HL-60 (cell line): ENCODE measurements around the gene GABPA.

Experiments
- DNase-seq, 2 experiments: peaks; one replicate each; pipeline ENCODE4 v3.0.0-alpha.2; 2010 to 2020; ENCODE audit warnings: low read depth in 1 of 2, low spot score in 1 of 2
- H3K27ac ChIP-seq: fragments of 250-450 bp; sonication (Bioruptor Pico); replicated peaks from 2 replicates; pipeline ENCODE4 v1.5.1; 2020; ENCODE audit warnings: mild to moderate bottlenecking, moderate library complexity
- H3K27me3 ChIP-seq: fragments of 250-450 bp; sonication (Bioruptor Pico); 2 replicates; pipeline ENCODE4 v1.5.1; 2021; ENCODE audit warnings: mild to moderate bottlenecking, moderate library complexity; ENCODE audit not compliant: insufficient read depth, poor library complexity, severe bottlenecking
- H3K4me3 ChIP-seq: replicated peaks from 2 replicates; pipeline ENCODE4 v1.5.1; 2011; ENCODE audit warnings: mild to moderate bottlenecking, control low read depth, low read length; ENCODE audit not compliant: insufficient read depth
- GABPA ChIP-seq: IDR thresholded peaks from 2 replicates; pipeline ENCODE4 v1.6.1; 2012; ENCODE audit warnings: low read depth
- POLR2AphosphoS5 ChIP-seq: IDR thresholded peaks from 2 replicates; pipeline ENCODE4 v1.6.1; 2012; ENCODE audit warnings: low read depth
- SPI1 ChIP-seq: IDR thresholded peaks from 2 replicates; pipeline ENCODE4 v1.6.1; 2012; ENCODE audit warnings: low read depth, mild to moderate bottlenecking, borderline replicate concordance
- TF ChIP-seq, protein P1 (sequence below): IDR thresholded peaks from 2 replicates; pipeline ENCODE4 v1.6.1; 2012; ENCODE audit warnings: low read depth; ENCODE audit not compliant: insufficient replicate concordance
- TF ChIP-seq, protein P2 (sequence below): IDR thresholded peaks from one replicate; pipeline ENCODE4 v1.5.1; 2011; ENCODE audit warnings: low read length, control low read depth, inconsistent platforms; ENCODE audit not compliant: insufficient read depth

GABPA gene

DNA sequence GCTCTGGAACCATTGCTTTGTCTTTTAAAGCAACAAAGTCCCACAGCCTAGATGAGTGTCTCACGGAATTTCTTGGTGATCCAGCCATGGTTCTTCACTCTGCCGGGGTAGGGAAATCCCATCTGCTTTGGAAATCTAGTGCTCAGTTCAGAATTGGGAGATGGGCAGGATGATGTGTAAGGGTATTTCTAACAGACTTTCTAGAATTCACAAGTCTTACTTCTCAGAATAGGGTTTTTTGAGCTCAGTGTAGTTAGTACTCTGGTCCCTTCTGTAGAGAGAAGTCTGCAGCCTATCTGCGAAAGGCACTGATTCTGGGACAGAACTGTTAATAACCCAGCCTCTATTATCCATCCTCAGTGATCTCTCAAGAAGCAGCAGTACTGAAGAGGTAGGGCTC is 25.3 kb downstream of the GABPA start:
- no peak for DNase-seq
- Histone ChIP-seq H3K27me3 (no peaks in the 10 kb centered on the region), H3K4me3 (no peak overlapping the region), H3K27ac (no peak overlapping the region)
- TF ChIP-seq, protein P1, sequence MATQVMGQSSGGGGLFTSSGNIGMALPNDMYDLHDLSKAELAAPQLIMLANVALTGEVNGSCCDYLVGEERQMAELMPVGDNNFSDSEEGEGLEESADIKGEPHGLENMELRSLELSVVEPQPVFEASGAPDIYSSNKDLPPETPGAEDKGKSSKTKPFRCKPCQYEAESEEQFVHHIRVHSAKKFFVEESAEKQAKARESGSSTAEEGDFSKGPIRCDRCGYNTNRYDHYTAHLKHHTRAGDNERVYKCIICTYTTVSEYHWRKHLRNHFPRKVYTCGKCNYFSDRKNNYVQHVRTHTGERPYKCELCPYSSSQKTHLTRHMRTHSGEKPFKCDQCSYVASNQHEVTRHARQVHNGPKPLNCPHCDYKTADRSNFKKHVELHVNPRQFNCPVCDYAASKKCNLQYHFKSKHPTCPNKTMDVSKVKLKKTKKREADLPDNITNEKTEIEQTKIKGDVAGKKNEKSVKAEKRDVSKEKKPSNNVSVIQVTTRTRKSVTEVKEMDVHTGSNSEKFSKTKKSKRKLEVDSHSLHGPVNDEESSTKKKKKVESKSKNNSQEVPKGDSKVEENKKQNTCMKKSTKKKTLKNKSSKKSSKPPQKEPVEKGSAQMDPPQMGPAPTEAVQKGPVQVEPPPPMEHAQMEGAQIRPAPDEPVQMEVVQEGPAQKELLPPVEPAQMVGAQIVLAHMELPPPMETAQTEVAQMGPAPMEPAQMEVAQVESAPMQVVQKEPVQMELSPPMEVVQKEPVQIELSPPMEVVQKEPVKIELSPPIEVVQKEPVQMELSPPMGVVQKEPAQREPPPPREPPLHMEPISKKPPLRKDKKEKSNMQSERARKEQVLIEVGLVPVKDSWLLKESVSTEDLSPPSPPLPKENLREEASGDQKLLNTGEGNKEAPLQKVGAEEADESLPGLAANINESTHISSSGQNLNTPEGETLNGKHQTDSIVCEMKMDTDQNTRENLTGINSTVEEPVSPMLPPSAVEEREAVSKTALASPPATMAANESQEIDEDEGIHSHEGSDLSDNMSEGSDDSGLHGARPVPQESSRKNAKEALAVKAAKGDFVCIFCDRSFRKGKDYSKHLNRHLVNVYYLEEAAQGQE: no peak
- TF ChIP-seq POLR2AphosphoS5: no peak
- no peak for TF ChIP-seq SPI1
- TF ChIP-seq GABPA: no peak
- TF ChIP-seq, protein P2, sequence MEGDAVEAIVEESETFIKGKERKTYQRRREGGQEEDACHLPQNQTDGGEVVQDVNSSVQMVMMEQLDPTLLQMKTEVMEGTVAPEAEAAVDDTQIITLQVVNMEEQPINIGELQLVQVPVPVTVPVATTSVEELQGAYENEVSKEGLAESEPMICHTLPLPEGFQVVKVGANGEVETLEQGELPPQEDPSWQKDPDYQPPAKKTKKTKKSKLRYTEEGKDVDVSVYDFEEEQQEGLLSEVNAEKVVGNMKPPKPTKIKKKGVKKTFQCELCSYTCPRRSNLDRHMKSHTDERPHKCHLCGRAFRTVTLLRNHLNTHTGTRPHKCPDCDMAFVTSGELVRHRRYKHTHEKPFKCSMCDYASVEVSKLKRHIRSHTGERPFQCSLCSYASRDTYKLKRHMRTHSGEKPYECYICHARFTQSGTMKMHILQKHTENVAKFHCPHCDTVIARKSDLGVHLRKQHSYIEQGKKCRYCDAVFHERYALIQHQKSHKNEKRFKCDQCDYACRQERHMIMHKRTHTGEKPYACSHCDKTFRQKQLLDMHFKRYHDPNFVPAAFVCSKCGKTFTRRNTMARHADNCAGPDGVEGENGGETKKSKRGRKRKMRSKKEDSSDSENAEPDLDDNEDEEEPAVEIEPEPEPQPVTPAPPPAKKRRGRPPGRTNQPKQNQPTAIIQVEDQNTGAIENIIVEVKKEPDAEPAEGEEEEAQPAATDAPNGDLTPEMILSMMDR: no peak

DNA sequence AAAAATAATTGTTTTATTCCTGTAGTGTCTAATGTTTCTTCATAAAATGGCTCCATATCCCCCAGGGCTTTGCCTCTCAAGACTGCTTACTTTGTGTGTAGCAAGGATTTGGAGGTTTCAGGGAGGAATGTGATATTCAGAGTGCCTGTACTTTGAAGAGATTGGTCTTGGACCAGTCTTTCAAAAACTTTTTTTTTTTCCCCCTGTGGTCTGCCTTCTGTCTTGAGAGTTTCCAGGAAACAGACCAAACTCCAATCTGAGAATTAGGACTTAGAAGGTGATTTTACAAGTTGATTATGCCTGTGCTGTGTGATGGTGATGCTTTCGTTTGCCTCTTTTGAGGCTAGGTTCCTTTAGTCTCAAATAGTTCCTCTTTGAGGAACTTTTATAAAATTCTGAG is 25.9 kb downstream of the GABPA start:
- Histone ChIP-seq H3K4me3 (no peak overlapping the region), H3K27ac (no peak overlapping the region), H3K27me3 (no peaks in the 10 kb centered on the region)
- TF ChIP-seq, protein P1: no peak
- TF ChIP-seq, protein P2: no peak
- no peak for TF ChIP-seq POLR2AphosphoS5
- TF ChIP-seq GABPA: no peak
- TF ChIP-seq SPI1: no peak
- DNase-seq: no peak

DNA sequence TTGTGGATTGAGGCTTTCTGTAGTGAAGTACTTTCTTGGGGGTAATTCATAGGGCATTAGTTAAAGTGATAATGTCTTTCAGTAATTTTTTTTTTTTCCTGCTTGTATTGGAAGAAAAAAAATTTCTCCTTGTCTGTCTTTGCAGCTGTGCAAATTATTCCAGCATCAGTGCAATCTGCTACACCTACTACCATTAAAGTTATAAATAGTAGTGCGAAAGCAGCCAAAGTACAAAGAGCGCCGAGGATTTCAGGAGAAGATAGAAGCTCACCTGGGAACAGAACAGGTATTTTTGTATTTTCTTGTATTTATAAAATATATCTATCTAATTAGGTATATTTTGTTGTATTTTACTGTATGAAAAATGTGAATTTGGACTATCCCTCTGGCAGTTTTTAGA is 29.3 kb downstream of the GABPA start:
- Histone ChIP-seq H3K4me3 (no peak overlapping the region), H3K27me3 (no peaks in the 10 kb centered on the region), H3K27ac (no peak overlapping the region)
- DNase-seq: no peak
- TF ChIP-seq GABPA (no peak), POLR2AphosphoS5 (no peak), SPI1 (no peak)
- TF ChIP-seq, protein P1: no peak
- TF ChIP-seq, protein P2: no peak
